GM20000 (cell line): ENCODE results near the gene EIF4A2.

ENCODE experiments used
- DNase-seq: peaks from one replicate; pipeline ENCODE4 v3.0.0; 2012; ENCODE audit warnings: low spot score
- TF ChIP-seq, protein P1 (sequence below): IDR thresholded peaks from 2 replicates; pipeline ENCODE4 v1.5.1; 2012; ENCODE audit warnings: mild to moderate bottlenecking, control low read depth; ENCODE audit errors: extremely low read depth, missing control alignments

Gene EIF4A2

DNA sequence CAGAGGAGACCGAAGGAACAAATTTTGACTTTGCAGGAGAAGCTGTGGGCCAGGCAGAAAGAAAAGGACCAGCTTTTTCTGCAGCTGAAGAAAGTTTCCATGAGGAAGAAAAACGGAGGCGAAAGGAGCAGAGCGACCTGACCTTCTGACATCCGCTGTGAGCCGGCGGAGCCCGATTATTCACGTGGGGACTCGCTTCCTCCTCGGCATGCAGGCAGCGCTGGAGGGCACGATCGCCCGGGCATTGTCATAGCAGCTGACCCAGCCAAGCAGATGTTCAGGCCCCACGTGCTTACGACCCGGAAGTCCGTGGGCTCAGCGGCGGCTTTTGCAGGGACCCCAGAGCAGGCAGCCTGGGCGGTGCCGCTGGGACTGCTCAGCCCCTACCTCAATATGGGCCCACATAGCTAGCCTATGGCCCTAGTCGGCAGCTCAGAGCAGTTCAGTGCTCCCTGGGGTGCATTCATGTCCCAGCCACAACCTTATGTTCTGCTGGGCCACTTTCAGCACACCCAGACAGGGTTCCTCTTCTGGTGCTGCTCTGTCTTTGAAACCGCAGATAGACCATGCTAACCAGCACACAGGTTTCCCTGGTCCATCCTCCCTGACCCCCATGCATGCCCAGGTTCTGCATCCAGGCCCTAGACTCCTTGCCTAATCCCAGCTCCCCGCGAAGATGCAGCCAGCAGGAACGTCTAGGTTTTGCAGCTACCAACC lies 10.5 kb upstream of the EIF4A2 start:
- peak; percentile 82 for DNase-seq
- TF ChIP-seq, protein P1, sequence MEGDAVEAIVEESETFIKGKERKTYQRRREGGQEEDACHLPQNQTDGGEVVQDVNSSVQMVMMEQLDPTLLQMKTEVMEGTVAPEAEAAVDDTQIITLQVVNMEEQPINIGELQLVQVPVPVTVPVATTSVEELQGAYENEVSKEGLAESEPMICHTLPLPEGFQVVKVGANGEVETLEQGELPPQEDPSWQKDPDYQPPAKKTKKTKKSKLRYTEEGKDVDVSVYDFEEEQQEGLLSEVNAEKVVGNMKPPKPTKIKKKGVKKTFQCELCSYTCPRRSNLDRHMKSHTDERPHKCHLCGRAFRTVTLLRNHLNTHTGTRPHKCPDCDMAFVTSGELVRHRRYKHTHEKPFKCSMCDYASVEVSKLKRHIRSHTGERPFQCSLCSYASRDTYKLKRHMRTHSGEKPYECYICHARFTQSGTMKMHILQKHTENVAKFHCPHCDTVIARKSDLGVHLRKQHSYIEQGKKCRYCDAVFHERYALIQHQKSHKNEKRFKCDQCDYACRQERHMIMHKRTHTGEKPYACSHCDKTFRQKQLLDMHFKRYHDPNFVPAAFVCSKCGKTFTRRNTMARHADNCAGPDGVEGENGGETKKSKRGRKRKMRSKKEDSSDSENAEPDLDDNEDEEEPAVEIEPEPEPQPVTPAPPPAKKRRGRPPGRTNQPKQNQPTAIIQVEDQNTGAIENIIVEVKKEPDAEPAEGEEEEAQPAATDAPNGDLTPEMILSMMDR, result no peak

DNA sequence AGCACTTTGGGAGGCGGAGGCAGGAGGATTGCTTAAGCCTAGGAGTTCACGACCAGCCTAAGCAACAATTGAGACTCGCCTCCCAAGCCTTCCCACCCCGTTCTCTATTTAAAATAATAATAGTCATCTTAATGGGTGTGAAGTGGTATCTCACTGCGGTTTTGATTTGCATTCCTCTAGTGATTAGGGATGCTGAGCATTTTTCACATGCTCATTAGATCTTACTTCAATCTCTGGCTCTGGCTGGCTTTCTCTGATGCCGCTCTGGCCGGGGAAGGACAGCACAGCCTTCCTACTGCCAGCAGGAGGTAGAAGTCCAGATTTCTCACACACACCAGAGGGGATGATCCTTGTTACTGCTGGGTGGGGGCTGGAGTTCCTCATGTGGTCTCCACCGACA lies 7.4 kb upstream of the EIF4A2 start:
- no peak for DNase-seq
- TF ChIP-seq, protein P1, result no peak

DNA sequence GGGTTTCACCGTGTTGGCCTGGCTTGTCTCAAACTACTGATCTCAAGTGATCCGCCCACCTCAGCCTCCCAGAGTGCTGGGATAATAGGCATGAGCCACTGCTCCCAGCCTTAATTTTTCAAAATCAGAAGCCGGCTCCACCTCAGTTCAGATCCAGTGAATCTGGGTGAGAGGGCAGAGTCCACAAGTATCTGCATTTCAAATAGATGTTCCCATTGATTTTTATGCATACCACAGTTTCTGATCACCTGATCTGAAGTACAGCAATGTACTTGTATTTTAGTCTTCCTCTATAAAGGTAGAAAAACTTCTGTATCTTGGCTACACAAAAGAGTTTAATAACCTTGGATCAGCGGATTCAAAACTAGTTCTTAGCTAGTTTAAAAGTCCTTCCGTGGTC lies 4.2 kb upstream of the EIF4A2 start:
- no peak for DNase-seq
- TF ChIP-seq, protein P1, result no peak

DNA sequence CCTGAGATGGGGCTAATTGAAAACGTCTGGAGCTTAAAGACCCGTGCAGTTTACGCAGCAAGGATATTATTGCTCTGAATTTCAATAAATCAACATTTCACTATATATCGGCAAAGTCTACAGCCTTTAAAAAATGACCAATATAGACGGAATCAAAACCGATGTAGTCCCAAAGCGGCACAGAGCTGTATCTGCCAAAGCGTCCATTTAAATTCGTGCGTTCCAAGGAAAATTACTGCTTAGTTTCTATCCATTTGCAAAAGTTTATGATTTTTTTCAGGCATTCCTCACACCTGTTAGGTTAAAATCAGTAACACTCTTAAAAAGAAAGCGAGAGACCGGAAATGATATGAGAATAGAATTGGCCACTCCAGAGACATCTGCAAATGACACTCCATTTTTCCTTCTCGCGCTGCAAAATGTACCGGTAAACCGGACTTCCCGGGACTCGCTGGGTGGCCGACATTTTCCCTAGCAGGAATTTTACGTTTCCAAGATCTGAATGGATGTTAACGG lies 777 bp upstream of the EIF4A2 start:
- TF ChIP-seq, protein P1, result no peak
- DNase-seq, result peak; percentile 53

DNA sequence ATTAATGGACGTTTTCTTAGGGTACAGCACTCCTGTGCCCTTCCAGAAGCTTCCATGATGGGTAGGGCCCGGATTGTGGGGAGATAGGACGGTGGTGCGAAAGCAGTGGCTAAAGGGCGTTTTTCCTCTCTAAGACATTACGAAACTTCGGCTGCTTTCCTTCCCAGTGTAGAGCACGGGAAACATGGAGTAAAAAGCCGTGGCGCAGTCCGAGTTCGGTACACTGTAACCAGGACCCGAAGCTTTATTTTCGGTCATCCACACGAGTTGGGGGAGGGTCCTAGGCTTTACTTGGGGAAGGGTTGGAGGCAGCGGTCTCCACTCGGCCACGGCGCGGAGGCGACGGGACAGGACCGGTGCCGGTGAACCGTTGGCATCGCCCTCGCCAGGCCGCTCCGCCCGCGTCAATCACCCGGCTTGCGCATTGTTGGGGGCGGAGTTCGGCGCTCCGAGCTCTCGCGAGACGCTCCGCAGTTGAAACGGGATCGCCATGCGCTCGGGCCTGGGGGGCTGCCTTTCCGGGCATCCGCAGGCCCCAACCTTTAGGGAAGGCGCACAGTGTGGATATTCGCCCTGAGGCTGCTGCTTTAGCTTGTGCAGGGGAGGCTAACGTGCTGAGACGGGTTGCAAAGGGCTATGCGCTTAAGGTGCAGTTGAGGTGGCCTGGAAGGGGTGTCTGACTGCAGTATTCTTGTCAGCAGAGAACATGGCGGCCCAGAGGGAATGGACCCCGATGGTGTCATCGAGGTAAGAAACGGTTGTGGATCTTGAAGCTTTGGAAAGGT lies 546 bp downstream of the EIF4A2 start:
- TF ChIP-seq, protein P1, result no peak
- DNase-seq, result peak; percentile 77

DNA sequence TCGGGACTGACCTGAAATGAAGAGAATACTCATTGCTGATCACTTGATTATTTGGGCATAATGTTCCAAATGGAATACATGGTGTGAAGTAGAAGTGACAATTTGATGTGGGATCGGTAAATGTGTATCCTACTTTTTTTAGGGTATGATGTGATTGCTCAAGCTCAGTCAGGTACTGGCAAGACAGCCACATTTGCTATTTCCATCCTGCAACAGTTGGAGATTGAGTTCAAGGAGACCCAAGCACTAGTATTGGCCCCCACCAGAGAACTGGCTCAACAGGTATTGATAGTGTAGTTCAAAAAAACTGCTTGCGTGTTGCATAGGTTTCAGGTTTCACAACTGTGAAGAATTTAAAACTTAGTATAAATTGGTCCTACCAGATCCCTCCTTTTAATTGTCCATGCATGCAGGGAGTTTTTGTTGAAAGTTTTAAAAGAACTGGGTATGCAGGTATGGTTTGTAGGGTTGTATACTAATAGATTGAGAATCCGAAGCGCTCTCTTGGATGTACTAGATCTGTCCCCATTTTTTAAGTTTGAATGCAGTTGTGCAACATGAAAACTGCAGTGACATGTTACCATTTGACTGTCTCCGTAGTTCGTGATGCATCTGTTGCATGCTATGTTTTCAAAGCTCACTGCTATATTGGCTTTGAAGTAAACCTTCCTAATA lies 1.6 kb downstream of the EIF4A2 start:
- DNase-seq, result no peak
- TF ChIP-seq, protein P1, result no peak

DNA sequence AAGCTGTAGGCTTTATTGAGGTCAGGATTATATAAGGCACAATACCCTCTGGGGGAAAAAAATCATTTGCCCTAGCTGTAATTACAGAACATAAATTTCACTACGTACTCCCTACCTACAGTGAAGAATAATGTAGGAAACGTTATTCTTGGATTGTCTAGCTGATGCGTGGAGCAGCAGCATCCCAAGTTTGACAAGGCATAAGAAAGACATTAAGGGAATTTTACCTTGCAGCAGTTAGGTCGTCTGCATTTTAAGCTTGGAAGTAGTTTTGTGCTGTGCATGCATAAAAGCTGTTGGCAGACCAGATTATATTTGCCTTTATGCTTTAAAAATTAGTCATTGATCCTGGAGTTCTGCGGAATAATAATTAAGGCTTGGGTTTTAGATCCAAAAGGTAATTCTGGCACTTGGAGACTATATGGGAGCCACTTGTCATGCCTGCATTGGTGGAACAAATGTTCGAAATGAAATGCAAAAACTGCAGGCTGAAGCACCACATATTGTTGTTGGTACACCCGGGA lies 2.2 kb downstream of the EIF4A2 start:
- TF ChIP-seq, protein P1, result no peak
- no peak for DNase-seq
